Neural cell (in vitro differentiated cells): ENCODE results near the gene ALKBH3. TPM values are rescaled to one million over a fixed set of nuclear protein-coding genes. Genes with fewer than 3 reads are reported as not detected.

Experiments
- H2AFZ ChIP-seq: fragments of 200-600, 300-800 bp; sonication (generic), shearing (Covaris generic); 2 replicates; pipeline ENCODE4 v1.6.0; 2014; ENCODE audit warnings: low read depth, mild to moderate bottlenecking, antibody characterized with exemption, low read length, moderate library complexity
- H3F3A ChIP-seq: fragments of 200-600 bp; shearing (Covaris generic); 2 replicates; pipeline ENCODE4 v1.6.1; 2016; ENCODE audit warnings: mild to moderate bottlenecking, moderate library complexity, mixed read lengths, antibody characterized with exemption, low read length; ENCODE audit not compliant: insufficient read depth, poor library complexity, severe bottlenecking
- H3K27ac ChIP-seq: fragments of 200-600, 300-800 bp; sonication (generic), shearing (Covaris generic); 2 replicates; pipeline ENCODE4 v1.5.1; 2014; ENCODE audit warnings: mild to moderate bottlenecking, low read length, moderate library complexity
- H3K27me3 ChIP-seq: fragments of 300-800, 200-600 bp; sonication (generic), shearing (Covaris generic); 2 replicates; pipeline ENCODE4 v1.6.0; 2014; ENCODE audit warnings: mild to moderate bottlenecking, low read depth, low read length, moderate library complexity; ENCODE audit not compliant: insufficient read depth
- H3K36me3 ChIP-seq: fragments of 300-800, 200-600 bp; sonication (generic), shearing (Covaris generic); 2 replicates; pipeline ENCODE4 v1.5.1; 2014; ENCODE audit warnings: mild to moderate bottlenecking, antibody characterized with exemption, low read length, moderate library complexity; ENCODE audit not compliant: insufficient read depth
- H3K4me2 ChIP-seq: fragments of 300-800, 200-600 bp; sonication (generic), shearing (Covaris generic); 2 replicates; pipeline ENCODE4 v1.6.0; 2014; ENCODE audit warnings: mild to moderate bottlenecking, low read length
- H3K4me3 ChIP-seq: fragments of 300-800, 200-600 bp; sonication (generic), shearing (Covaris generic); 2 replicates; pipeline ENCODE4 v1.5.1; 2014; ENCODE audit warnings: mild to moderate bottlenecking, low read length, moderate library complexity
- H3K79me2 ChIP-seq: fragments of 200-600 bp; shearing (Covaris generic); replicated peaks from 2 replicates; pipeline ENCODE4 v1.6.0; 2014; ENCODE audit warnings: mild to moderate bottlenecking, low read length, moderate library complexity; ENCODE audit not compliant: insufficient read depth
- H3K9ac ChIP-seq: fragments of 300-800, 200-600 bp; sonication (generic), shearing (Covaris generic); 2 replicates; pipeline ENCODE4 v1.6.1; 2016; ENCODE audit warnings: mild to moderate bottlenecking, low read length, mixed read lengths
- H3K9me2 ChIP-seq: fragments of 200-600 bp; shearing (Covaris generic); 2 replicates; pipeline ENCODE4 v1.6.1; 2016; ENCODE audit warnings: mild to moderate bottlenecking, low read length, mixed read lengths; ENCODE audit not compliant: insufficient read depth
- H3K9me3 ChIP-seq: fragments of 200-600, 300-800 bp; sonication (generic), shearing (Covaris generic); 2 replicates; pipeline ENCODE4 v1.6.1; 2016; ENCODE audit warnings: mild to moderate bottlenecking, mixed run types, low read length, moderate library complexity, mixed read lengths
- H4K20me1 ChIP-seq: fragments of 200-600 bp; shearing (Covaris generic); 2 replicates; pipeline ENCODE4 v1.6.1; 2016; ENCODE audit warnings: mild to moderate bottlenecking, mixed run types; ENCODE audit not compliant: insufficient read depth
- CTCF ChIP-seq: fragments of 450-650 bp; IDR thresholded peaks from 2 replicates; pipeline ENCODE4 v1.5.1; 2014; ENCODE audit warnings: antibody characterized with exemption, mild to moderate bottlenecking, moderate library complexity; ENCODE audit not compliant: poor library complexity, severe bottlenecking
- POLR2AphosphoS5 ChIP-seq: IDR thresholded peaks from 2 replicates; pipeline ENCODE4 v1.6.1; 2012
- polyA plus RNA-seq: library from polyadenylated mRNA; depleted of rRNA; stranded (reverse); fragments of >200 nt; gene quantifications from 2 replicates; pipeline ENCODE4 v1.2.3, GENCODE V29; 2014
- TF ChIP-seq, protein P1 (sequence below): IDR thresholded peaks from 2 replicates; pipeline ENCODE4 v1.6.1; 2012; ENCODE audit warnings: borderline replicate concordance

ALKBH3 gene
- polyA plus RNA-seq, 1 donor from 2014 or later: 27.0 TPM

GRCh38 chr11:43962383-43963278 is 82.0 kb downstream of the ALKBH3 start:
- peak overlapping the region; percentile 85 for H3K27ac ChIP-seq
- no peak for TF ChIP-seq CTCF
- TF ChIP-seq, protein P1, sequence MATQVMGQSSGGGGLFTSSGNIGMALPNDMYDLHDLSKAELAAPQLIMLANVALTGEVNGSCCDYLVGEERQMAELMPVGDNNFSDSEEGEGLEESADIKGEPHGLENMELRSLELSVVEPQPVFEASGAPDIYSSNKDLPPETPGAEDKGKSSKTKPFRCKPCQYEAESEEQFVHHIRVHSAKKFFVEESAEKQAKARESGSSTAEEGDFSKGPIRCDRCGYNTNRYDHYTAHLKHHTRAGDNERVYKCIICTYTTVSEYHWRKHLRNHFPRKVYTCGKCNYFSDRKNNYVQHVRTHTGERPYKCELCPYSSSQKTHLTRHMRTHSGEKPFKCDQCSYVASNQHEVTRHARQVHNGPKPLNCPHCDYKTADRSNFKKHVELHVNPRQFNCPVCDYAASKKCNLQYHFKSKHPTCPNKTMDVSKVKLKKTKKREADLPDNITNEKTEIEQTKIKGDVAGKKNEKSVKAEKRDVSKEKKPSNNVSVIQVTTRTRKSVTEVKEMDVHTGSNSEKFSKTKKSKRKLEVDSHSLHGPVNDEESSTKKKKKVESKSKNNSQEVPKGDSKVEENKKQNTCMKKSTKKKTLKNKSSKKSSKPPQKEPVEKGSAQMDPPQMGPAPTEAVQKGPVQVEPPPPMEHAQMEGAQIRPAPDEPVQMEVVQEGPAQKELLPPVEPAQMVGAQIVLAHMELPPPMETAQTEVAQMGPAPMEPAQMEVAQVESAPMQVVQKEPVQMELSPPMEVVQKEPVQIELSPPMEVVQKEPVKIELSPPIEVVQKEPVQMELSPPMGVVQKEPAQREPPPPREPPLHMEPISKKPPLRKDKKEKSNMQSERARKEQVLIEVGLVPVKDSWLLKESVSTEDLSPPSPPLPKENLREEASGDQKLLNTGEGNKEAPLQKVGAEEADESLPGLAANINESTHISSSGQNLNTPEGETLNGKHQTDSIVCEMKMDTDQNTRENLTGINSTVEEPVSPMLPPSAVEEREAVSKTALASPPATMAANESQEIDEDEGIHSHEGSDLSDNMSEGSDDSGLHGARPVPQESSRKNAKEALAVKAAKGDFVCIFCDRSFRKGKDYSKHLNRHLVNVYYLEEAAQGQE: peak; percentile 87
- H3K9me3 ChIP-seq: no peaks in the 10 kb centered on the region
- peak overlapping the region; percentile 43 for H3K4me3 ChIP-seq
- peak overlapping the region; percentile 52 for H3K9ac ChIP-seq
- peak overlapping the region; percentile 54 for H3K4me2 ChIP-seq
- no peaks in the 10 kb centered on the region for H3K27me3 ChIP-seq
- H3F3A ChIP-seq: no peaks in the 10 kb centered on the region
- H2AFZ ChIP-seq: peak overlapping the region; percentile 37
- H3K79me2 ChIP-seq: no peaks in the 10 kb centered on the region
- H3K9me2 ChIP-seq: no peaks in the 10 kb centered on the region
- no peaks in the 10 kb centered on the region for H4K20me1 ChIP-seq
- H3K36me3 ChIP-seq: no peaks in the 10 kb centered on the region

- no peaks in the 10 kb centered on the region for H3K9me2 ChIP-seq
- H3K4me2 ChIP-seq: peak overlapping the region; percentile 54
- peak overlapping the region; percentile 52 for H3K9ac ChIP-seq
Measured at GRCh38 chr11:43963279-43963620, 82.6 kb downstream of the ALKBH3 start.

More at GRCh38 chr11:43963279-43963620, 82.6 kb downstream of the ALKBH3 start:
- peak overlapping the region; percentile 7 for H3K4me3 ChIP-seq
- TF ChIP-seq CTCF (no peak), POLR2AphosphoS5 (no peak)
- no peaks in the 10 kb centered on the region for H4K20me1 ChIP-seq
- H3F3A ChIP-seq: no peaks in the 10 kb centered on the region
- peak overlapping the region; percentile 85 for H3K27ac ChIP-seq
- peak overlapping the region; percentile 37 for H2AFZ ChIP-seq
- no peaks in the 10 kb centered on the region for H3K79me2 ChIP-seq
- no peaks in the 10 kb centered on the region for H3K27me3 ChIP-seq
- H3K36me3 ChIP-seq: no peaks in the 10 kb centered on the region
- H3K9me3 ChIP-seq: no peaks in the 10 kb centered on the region
